GM18951 (cell line): ENCODE data around the gene GDAP2.

Source experiments
- POLR2A ChIP-seq: IDR thresholded peaks from 4 replicates; pipeline ENCODE4 v1.6.1; 2011; ENCODE audit warnings: mild to moderate bottlenecking; ENCODE audit not compliant: insufficient read length, insufficient read depth; ENCODE audit errors: extremely low read depth
- in situ Hi-C: fragments of 300-500 bp; cut with MboI; formaldehyde crosslinking; loops from one replicate; pipeline ENCODE4 v1.12.0; 2022; ENCODE audit warnings: low sequenced_read_pairs, mixed read lengths, inconsistent platforms; ENCODE audit not compliant: unreplicated experiment

Gene GDAP2

DNA sequence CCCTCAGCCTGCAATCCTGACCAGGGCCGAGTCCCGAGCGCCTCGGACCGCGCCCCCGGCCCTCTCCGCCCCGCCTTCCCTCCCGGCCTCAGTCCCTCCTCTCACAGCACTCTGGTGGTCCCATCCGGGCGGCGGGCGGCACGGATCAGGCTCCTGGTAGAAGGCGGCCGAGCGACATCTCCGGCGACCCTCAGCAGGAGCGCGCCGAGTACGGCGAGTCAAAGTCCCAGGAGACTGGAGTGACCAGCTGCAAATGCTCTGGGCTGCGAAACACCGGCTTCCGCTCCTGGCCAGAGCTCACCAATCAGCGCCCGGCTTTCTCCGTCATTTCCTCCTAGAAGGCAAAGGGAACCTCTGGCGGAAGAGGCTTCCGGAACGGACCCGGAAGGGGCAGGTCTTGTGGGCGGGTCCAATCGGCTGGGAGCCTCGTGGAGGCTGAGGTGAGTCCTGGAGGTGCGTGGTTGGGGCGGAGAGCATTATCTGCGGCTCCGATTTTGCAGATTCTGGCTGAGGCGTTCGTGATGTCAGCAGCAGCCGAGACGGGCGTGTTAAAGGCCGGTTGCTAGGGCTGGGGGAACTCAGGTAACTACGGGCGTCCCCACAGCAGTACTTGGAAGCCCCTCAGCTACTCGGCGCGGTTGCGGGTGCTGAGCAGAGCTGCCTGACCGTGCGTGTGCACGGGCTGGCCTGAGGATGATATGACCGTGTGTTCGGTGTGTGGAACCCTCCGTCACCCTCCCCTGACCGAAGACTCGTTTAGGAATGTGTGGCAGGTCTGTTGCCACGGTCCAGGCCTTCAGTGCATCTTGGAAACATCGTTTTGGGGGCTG lies at the start of gene GDAP2, which contains the start of gene WDR3:
TSS of gene GDAP2 (minus strand) at position 279 of the 830 bp plus-strand sequence. CDS start 9,264 bp downstream, outside the sequence.
TSS of gene WDR3 (plus strand) at position 397 of the 830 bp plus-strand sequence. CDS start 3,581 bp downstream, outside the sequence.
- TF ChIP-seq POLR2A: peak; percentile 80
- in situ Hi-C loops: no loop called here

DNA sequence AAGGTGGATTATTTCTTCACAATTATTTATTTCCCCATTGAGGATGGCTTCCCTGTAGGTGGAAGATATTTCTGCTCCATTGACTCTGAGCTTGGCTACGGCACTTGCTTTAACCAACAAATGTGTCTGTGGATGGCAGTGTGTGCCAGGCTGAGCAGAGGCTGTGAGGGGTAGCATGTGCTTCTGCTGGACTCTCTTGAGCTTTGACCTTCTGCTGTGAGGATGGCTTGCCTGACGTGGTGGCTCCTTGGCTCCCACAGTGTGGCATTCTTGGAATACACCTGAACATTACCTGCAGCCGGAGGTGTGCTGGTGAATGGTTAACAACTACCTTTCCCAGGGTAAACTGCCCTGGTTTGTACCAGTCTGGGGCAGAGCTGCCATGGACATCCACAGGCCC lies 47.0 kb upstream of the GDAP2 start:
- TF ChIP-seq POLR2A: no peak
- in situ Hi-C loops: no loop called here

DNA sequence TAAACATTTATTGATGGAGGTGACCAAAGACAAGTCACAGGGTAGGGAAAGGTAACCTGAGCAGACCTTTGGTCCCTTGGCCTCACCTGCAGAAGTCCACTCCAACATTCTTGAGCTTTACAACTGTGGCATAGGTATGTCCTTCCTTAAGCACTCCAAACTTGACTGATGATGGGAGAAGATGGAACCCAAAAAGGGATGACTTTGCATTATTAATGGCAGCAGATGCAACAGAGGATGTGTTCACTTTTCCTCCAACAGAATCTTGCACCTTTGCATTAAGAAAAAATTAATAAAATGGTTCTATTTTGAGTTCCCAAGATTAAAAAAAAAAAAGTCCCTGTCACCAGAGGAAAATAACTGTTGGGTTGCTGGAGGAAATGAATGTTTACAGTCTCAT lies 42.4 kb upstream of the GDAP2 start:
- in situ Hi-C loops: no loop called here
- no peak for TF ChIP-seq POLR2A

DNA sequence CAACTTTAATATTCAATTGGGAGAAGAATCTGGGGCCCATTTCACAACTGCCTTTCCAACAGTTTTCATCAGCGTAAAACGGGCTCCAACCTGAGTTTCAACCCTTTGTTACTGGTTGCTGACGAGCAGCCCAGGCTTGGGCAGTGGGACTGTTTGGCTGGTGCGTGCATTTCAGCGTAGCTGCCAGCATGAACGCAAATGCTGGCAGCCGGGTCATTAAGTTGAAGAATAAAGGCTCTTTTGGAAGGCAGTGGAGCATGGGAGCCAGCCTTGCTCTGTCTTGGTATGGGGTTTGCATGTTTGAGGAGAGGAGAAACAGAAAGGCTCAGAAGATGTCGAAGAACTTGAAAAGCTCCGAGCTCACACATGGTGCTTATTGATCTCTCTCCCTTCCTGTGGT lies 40.8 kb upstream of the GDAP2 start:
- TF ChIP-seq POLR2A: no peak

GRCh38 chr1:117967881-117968280 lies 38.5 kb upstream of the GDAP2 start:
- TF ChIP-seq POLR2A: no peak
- in situ Hi-C loops: no loop called here

More for the DNA sequence above, 40.8 kb upstream of the GDAP2 start:
- in situ Hi-C loops: no loop called here

- in situ Hi-C loops: no loop called here
- TF ChIP-seq POLR2A: no peak
Observed at GRCh38 chr1:117967477-117967876, 38.1 kb upstream of the GDAP2 start.

GRCh38 chr1:117964290-117965038 lies 35.0 kb upstream of the GDAP2 start:
- no peak for TF ChIP-seq POLR2A
- in situ Hi-C loops: no loop called here

- in situ Hi-C loops: no loop called here
- no peak for TF ChIP-seq POLR2A
Observed at GRCh38 chr1:117959364-117959763, 29.9 kb upstream of the GDAP2 start.

DNA sequence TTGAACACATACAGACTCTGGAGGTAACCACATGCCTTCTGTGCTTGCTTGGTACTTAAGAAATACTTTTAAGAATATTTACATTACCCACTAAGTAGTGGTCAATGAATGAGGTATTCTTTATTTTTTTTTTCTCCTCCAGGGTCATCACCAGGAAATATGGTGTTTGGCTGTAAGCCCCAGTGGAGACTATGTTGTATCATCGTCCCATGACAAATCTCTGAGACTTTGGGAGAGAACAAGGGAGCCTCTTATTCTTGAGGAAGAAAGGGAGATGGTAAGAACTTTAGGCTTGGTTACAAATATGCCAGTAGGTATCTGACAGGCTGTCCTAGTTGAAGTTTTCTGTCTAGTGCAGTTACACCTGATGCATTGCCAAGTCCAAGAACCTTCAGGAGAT lies 23.0 kb upstream of the GDAP2 start:
- in situ Hi-C loops: no loop called here
- no peak for TF ChIP-seq POLR2A

DNA sequence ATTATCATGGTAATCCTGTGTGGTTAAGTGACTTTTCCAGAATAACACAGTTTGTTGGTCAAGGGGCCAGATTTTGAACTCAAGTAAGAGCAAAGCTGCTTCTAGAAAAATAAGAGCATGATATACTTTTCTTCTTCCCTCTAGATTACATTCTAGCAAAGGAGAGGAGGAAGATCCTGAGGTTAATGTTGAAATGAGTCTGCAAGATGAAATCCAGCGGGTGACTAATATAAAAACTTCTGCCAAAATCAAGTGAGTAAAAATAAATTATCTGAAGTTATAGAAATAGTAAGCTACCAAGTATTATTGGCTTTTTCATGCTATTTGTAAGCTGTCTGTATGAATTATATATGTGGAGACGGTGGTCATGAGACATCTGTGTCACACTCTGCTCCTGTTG lies 12.9 kb upstream of the GDAP2 start:
- no peak for TF ChIP-seq POLR2A
- in situ Hi-C loops: no loop called here

DNA sequence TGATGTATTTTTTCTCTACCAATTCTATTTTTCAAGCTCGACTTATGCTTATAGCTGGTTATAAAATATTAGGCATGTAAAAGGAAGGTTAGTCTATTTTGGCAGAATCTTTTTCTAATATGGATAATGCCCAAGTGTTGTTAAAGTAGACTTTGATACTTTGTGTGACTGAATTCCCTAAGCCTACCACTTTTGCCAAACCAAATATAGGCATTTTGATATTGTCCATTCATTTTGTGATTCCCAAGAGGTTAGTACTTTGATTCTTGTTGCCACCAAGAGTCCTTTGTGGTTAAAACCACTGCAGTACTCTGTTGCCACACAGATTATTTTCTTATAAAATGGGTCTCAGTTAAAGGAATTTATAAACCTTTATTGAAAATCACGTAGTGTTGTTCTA lies 4.3 kb upstream of the GDAP2 start:
- in situ Hi-C loops: no loop called here
- TF ChIP-seq POLR2A: no peak

DNA sequence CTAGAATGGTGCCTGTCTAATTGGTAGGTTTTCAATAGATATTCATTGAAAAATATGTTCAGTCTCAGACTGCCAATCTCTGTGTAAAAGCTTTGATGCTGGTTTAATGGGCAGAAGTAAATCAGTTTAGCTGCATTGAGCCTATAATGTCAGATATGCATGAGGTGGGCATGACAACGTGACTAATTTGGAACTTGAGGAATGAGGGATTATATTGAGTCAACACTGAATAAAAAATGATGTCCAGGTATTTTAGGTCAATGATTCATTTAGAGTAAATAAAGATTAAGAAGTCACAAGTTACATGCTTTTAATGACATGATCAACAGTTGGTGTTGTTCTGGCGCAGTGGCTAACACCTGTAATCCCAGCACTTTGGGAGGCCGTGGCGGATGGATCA lies 3.2 kb upstream of the GDAP2 start:
- TF ChIP-seq POLR2A: no peak
- in situ Hi-C loops: no loop called here

DNA sequence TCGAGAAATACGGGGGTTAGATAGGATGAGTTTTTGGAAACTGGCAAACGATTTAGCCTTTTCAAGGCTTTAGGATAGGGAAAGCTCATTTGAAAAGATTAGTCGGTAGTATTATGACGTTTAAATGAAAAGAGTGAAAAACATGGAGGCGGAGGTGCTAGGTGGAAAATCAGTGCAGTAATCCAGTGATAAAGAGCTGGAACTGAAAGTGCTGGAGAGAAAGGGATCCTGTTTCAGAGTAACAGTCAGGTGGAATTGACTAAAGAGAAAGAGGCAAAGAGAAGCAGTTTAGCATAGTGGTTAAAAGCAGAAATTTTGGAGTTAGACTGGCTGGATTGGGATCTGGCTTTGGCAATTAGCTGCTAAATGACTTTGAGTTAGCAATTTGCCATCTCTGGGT lies 1.1 kb upstream of the GDAP2 start:
- in situ Hi-C loops: no loop called here
- no peak for TF ChIP-seq POLR2A

DNA sequence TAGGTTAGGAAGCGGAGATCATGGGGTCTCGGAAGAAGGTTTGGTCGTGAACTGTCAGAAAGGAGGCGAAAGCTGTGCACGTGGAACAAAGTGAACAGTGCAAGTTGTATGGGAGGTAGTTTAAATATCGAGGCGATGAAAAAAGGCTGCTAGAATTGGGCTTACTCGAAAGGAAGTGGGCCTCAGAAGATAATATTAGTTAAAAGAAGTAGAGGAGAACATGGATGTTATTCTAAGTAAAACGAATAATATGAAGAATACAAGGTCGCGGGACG lies 689 bp upstream of the GDAP2 start:
- TF ChIP-seq POLR2A: no peak
- in situ Hi-C loops: no loop called here
